Myocyte (in vitro differentiated cells): ENCODE data around the gene GNG4. TPM values are rescaled to one million over a fixed set of nuclear protein-coding genes. Genes with fewer than 3 reads are reported as not detected.
"Not testable (repeated sequence)": the region's sequence is repeated elsewhere in the genome, so short reads cannot be mapped to it uniquely, and the experiment has no call there.

Experiments
- DNase-seq: peaks from one replicate; pipeline ENCODE4 v3.0.0-alpha.2; 2012; ENCODE audit warnings: low read depth
- total RNA-seq: library from RNA; depleted of rRNA; stranded (reverse); fragments of >200 nt; gene quantifications from 2 replicates; pipeline ENCODE4 v1.2.3, GENCODE V29; 2014

Gene GNG4
- total RNA-seq, 1 donor from 2014 or later: not detected

GRCh38 chr1:235628316-235629005 is 21.1 kb downstream of the GNG4 start:
- no peak for DNase-seq

GRCh38 chr1:235625831-235626230 is 23.8 kb downstream of the GNG4 start:
- DNase-seq: no peak

- peak; percentile 14 for DNase-seq
These were observed 24.2 kb downstream of the GNG4 start for GRCh38 chr1:235625340-235625739.

- peak; percentile 81 for DNase-seq
These were observed 24.8 kb downstream of the GNG4 start for GRCh38 chr1:235624721-235625333.

GRCh38 chr1:235622936-235623779 is 26.4 kb downstream of the GNG4 start:
- DNase-seq: no peak

- DNase-seq: not testable (repeated sequence)
These were observed 30.4 kb downstream of the GNG4 start for GRCh38 chr1:235619149-235619548.

- peak; percentile 17 for DNase-seq
These were observed 31.8 kb downstream of the GNG4 start for GRCh38 chr1:235617808-235618207.

- no peak for DNase-seq
These were observed 32.4 kb downstream of the GNG4 start for GRCh38 chr1:235617140-235617539.

- DNase-seq: no peak
These were observed 35.1 kb downstream of the GNG4 start for GRCh38 chr1:235614442-235614954.

- no peak for DNase-seq
These were observed 36.0 kb downstream of the GNG4 start for GRCh38 chr1:235613602-235614001.

GRCh38 chr1:235612761-235613160 is 36.8 kb downstream of the GNG4 start:
- no peak for DNase-seq

- DNase-seq: no peak
These were observed 39.4 kb downstream of the GNG4 start for GRCh38 chr1:235610157-235610556.

GRCh38 chr1:235608278-235608677 is 41.3 kb downstream of the GNG4 start:
- no peak for DNase-seq

- no peak for DNase-seq
These were observed 42.3 kb downstream of the GNG4 start for GRCh38 chr1:235607284-235607683.

- no peak for DNase-seq
These were observed 48.5 kb downstream of the GNG4 start for GRCh38 chr1:235601104-235601503.

GRCh38 chr1:235599536-235599935 is 50.0 kb downstream of the GNG4 start:
- no peak for DNase-seq

- peak; percentile 31 for DNase-seq
These were observed 51.6 kb downstream of the GNG4 start for GRCh38 chr1:235597867-235598553.

- no peak for DNase-seq
These were observed 54.5 kb downstream of the GNG4 start for GRCh38 chr1:235595079-235595478.

GRCh38 chr1:235594281-235594895 is 55.2 kb downstream of the GNG4 start:
- not testable (repeated sequence) for DNase-seq

- peak; percentile 36 for DNase-seq
These were observed 60.6 kb downstream of the GNG4 start for GRCh38 chr1:235588916-235589515.
